Liver (tissue), 9 donors: ENCODE measurements around the gene DCTN4. TPM values are rescaled to one million over a fixed set of nuclear protein-coding genes. Genes with fewer than 3 reads are reported as not detected.

Source experiments
- DNase-seq: peaks from one replicate; pipeline ENCODE4 v3.0.0-alpha.2; 2017; ENCODE audit warnings: low spot score
- H3K27ac ChIP-seq, 2 donors: one replicate each; pipeline ENCODE4 v1.7.0; 2013; ENCODE audit warnings: inconsistent platforms in 2 of 2, low read length in 2 of 2, control low read depth in 1 of 2, low read depth in 1 of 2, mild to moderate bottlenecking in 1 of 2
- H3K27me3 ChIP-seq, 4 donors: one replicate each; pipeline versions ENCODE4 v1.6.1 to v1.7.0; 2013; ENCODE audit warnings: low read length in 3 of 4, inconsistent platforms in 1 of 4, mild to moderate bottlenecking in 1 of 4, moderate library complexity in 1 of 4; ENCODE audit not compliant: control insufficient read depth in 4 of 4, insufficient read depth in 4 of 4
- H3K36me3 ChIP-seq, 4 donors: one replicate each; pipeline versions ENCODE4 v1.6.1 to v1.7.0; 2013; ENCODE audit warnings: low read length in 3 of 4, mild to moderate bottlenecking in 3 of 4, low read depth in 1 of 4, moderate library complexity in 1 of 4; ENCODE audit not compliant: control insufficient read depth in 4 of 4, insufficient read depth in 3 of 4
- H3K4me1 ChIP-seq, 4 donors: one replicate each; pipeline versions ENCODE4 v1.6.1 to v1.7.0; 2013; ENCODE audit warnings: low read length in 3 of 4, mild to moderate bottlenecking in 3 of 4, moderate library complexity in 1 of 4; ENCODE audit not compliant: control insufficient read depth in 4 of 4, insufficient read depth in 4 of 4
- H3K4me3 ChIP-seq, 3 donors: one replicate each; pipeline versions ENCODE4 v1.6.1 to v1.7.0; 2013; ENCODE audit warnings: low read length in 3 of 3, control low read depth in 1 of 3, low read depth in 1 of 3, mild to moderate bottlenecking in 1 of 3
- H3K9ac ChIP-seq, 2 donors: one replicate each; pipeline ENCODE4 v1.7.0; 2013; ENCODE audit warnings: low read length in 2 of 2, mild to moderate bottlenecking in 2 of 2, moderate library complexity in 2 of 2, control low read depth in 1 of 2, low read depth in 1 of 2
- H3K9me3 ChIP-seq, 4 donors: one replicate each; pipeline versions ENCODE4 v1.6.1 to v1.7.0; 2013; ENCODE audit warnings: low read length in 3 of 4; ENCODE audit not compliant: control insufficient read depth in 4 of 4
- CTCF ChIP-seq: fragments of 150-350 bp; IDR thresholded peaks from 2 replicates; pipeline ENCODE4 v1.5.1; 2017; ENCODE audit warnings: improper control_type of control experiment, low read depth, low read length; ENCODE audit not compliant: missing input control
- EGR1 ChIP-seq, 2 donors: IDR thresholded peaks; 2 replicates each; pipeline ENCODE4 v1.6.1; 2016 to 2018; ENCODE audit warnings: antibody characterized with exemption in 2 of 2, low read depth in 2 of 2
- FOXA1 ChIP-seq: IDR thresholded peaks from 2 replicates; pipeline ENCODE4 v1.6.1; 2016; ENCODE audit warnings: antibody characterized with exemption
- FOXA2 ChIP-seq: IDR thresholded peaks from 2 replicates; pipeline ENCODE4 v1.6.1; 2016; ENCODE audit warnings: antibody characterized with exemption
- GABPA ChIP-seq, 2 donors: IDR thresholded peaks in 1 of 2; conservative IDR thresholded peaks in 1 of 2; 2 replicates each; pipeline ENCODE4 v1.6.1; 2016; ENCODE audit warnings: antibody characterized with exemption in 2 of 2, mild to moderate bottlenecking in 1 of 2, moderate library complexity in 1 of 2
- HNF4A ChIP-seq, 2 donors: conservative IDR thresholded peaks; 2 replicates each; pipeline ENCODE4 v1.6.1; 2016; ENCODE audit warnings: antibody characterized with exemption in 2 of 2, mild to moderate bottlenecking in 2 of 2
- HNF4G ChIP-seq: IDR thresholded peaks from 2 replicates; pipeline ENCODE4 v1.6.1; 2016; ENCODE audit warnings: antibody characterized with exemption
- JUND ChIP-seq, 2 donors: IDR thresholded peaks; 2 replicates each; pipeline ENCODE4 v1.6.1; 2016; ENCODE audit warnings: antibody characterized with exemption in 2 of 2
- NR2F2 ChIP-seq: IDR thresholded peaks from 2 replicates; pipeline ENCODE4 v1.6.1; 2016; ENCODE audit warnings: antibody characterized with exemption
- RXRA ChIP-seq, 2 donors: IDR thresholded peaks; 2 replicates each; pipeline ENCODE4 v1.6.1; 2017 to 2018; ENCODE audit warnings: antibody characterized with exemption in 2 of 2, mild to moderate bottlenecking in 1 of 2
- SP1 ChIP-seq: IDR thresholded peaks from 2 replicates; pipeline ENCODE4 v1.6.1; 2018; ENCODE audit warnings: antibody characterized with exemption, mild to moderate bottlenecking
- TAF1 ChIP-seq: conservative IDR thresholded peaks from 2 replicates; pipeline ENCODE4 v1.6.1; 2016; ENCODE audit warnings: antibody characterized with exemption, mild to moderate bottlenecking
- YY1 ChIP-seq: IDR thresholded peaks from 2 replicates; pipeline ENCODE4 v1.6.1; 2016; ENCODE audit warnings: antibody characterized with exemption, mild to moderate bottlenecking
- WGBS: extraction: QIAGEN DNeasy Blood & Tissue Kit; methylation state at CpG from one replicate; pipeline ENCODE4 v1.1.7; 2013; 5-methylcytosine and 5-hydroxymethylcytosine counted together
- polyA plus RNA-seq, 2 donors: library from polyadenylated mRNA; stranded (reverse) in 1 of 2; unstranded in 1 of 2; fragments of 200-250 nt in 1 of 2; fragments of >200 nt in 1 of 2; fragmentation: Nextera tagmentation in 1 of 2; extraction: Ambion mirVana in 1 of 2; gene quantifications; one replicate each; pipeline versions ENCODE4 v1.2.1 to v1.2.3, GENCODE V29; 2013 to 2015
- total RNA-seq, 2 donors: library from RNA; depleted of rRNA; stranded (reverse); fragments of >200 nt; gene quantifications; one replicate each; pipeline ENCODE4 v1.2.3, GENCODE V29; 2014
- TF ChIP-seq, protein P1 (sequence below): IDR thresholded peaks from 2 replicates; pipeline ENCODE4 v1.6.1; 2016; ENCODE audit warnings: antibody characterized with exemption, mild to moderate bottlenecking
- TF ChIP-seq, protein P2 (sequence below): IDR thresholded peaks from 2 replicates; pipeline ENCODE4 v1.6.1; 2016; ENCODE audit warnings: antibody characterized with exemption
- TF ChIP-seq, protein P3 (sequence below): IDR thresholded peaks from 2 replicates; pipeline ENCODE4 v1.6.1; 2016; ENCODE audit warnings: antibody characterized with exemption
- TF ChIP-seq, protein P4 (sequence below): IDR thresholded peaks from 2 replicates; pipeline ENCODE4 v1.6.1; 2016; ENCODE audit warnings: antibody characterized with exemption
- donor health status: healthy.
- donor health status: healthy.
- donor health status: healthy.
- donor health status: healthy.
- donor health status: healthy.

The DCTN4 gene
- total and polyA plus RNA-seq, 4 donors = 10.3 to 29.6 (median 20.2) TPM

- no peaks in the 10 kb centered on the region for H3K36me3 ChIP-seq
- H3K27ac ChIP-seq = peak overlapping the region; percentile 37 to 39
- H3K27me3 ChIP-seq = no peaks in the 10 kb centered on the region
- no peak for TF ChIP-seq HNF4A (conservative IDR thresholded peaks at IDR 0.05)
- TF ChIP-seq YY1 = no peak
- TF ChIP-seq, protein P1, sequence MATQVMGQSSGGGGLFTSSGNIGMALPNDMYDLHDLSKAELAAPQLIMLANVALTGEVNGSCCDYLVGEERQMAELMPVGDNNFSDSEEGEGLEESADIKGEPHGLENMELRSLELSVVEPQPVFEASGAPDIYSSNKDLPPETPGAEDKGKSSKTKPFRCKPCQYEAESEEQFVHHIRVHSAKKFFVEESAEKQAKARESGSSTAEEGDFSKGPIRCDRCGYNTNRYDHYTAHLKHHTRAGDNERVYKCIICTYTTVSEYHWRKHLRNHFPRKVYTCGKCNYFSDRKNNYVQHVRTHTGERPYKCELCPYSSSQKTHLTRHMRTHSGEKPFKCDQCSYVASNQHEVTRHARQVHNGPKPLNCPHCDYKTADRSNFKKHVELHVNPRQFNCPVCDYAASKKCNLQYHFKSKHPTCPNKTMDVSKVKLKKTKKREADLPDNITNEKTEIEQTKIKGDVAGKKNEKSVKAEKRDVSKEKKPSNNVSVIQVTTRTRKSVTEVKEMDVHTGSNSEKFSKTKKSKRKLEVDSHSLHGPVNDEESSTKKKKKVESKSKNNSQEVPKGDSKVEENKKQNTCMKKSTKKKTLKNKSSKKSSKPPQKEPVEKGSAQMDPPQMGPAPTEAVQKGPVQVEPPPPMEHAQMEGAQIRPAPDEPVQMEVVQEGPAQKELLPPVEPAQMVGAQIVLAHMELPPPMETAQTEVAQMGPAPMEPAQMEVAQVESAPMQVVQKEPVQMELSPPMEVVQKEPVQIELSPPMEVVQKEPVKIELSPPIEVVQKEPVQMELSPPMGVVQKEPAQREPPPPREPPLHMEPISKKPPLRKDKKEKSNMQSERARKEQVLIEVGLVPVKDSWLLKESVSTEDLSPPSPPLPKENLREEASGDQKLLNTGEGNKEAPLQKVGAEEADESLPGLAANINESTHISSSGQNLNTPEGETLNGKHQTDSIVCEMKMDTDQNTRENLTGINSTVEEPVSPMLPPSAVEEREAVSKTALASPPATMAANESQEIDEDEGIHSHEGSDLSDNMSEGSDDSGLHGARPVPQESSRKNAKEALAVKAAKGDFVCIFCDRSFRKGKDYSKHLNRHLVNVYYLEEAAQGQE = no peak
- TF ChIP-seq, protein P2, sequence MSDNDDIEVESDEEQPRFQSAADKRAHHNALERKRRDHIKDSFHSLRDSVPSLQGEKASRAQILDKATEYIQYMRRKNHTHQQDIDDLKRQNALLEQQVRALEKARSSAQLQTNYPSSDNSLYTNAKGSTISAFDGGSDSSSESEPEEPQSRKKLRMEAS = no peak
- TF ChIP-seq, protein P3, sequence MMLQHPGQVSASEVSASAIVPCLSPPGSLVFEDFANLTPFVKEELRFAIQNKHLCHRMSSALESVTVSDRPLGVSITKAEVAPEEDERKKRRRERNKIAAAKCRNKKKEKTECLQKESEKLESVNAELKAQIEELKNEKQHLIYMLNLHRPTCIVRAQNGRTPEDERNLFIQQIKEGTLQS = no peak
- no peak for TF ChIP-seq EGR1 (IDR thresholded peaks at IDR 0.05; ENCODE audit: low read depth in 2 of 2)
- no peak for TF ChIP-seq SP1
- no peak for TF ChIP-seq JUND (IDR thresholded peaks at IDR 0.05)
- no peak for TF ChIP-seq TAF1
- TF ChIP-seq FOXA2 = no peak
- no peak for TF ChIP-seq HNF4G
- TF ChIP-seq NR2F2 = no peak
- no peak for TF ChIP-seq RXRA (IDR thresholded peaks at IDR 0.05)
- TF ChIP-seq CTCF = no peak
- WGBS = 83% methylated on average over 5 of the region's 5 CpGs
- H3K4me1 ChIP-seq = peaks cover 0 to 16% (median 9%) of the 10 kb centered on the region in 4 donors
- H3K9ac ChIP-seq = no peak overlapping the region
- H3K9me3 ChIP-seq = no peaks in the 10 kb centered on the region
- H3K4me3 ChIP-seq = no peak overlapping the region
- DNase-seq = no peak
Measured at GRCh38 chr5:150780816-150781221, 22.0 kb upstream of the DCTN4 start.

- 66% methylated on average over 6 of the region's 6 CpGs for WGBS
- Histone ChIP-seq H3K27ac (peak overlapping the region; percentile 39 to 53), H3K36me3 (no peaks in the 10 kb centered on the region), H3K9ac (no peak overlapping the region), H3K27me3 (no peaks in the 10 kb centered on the region), H3K9me3 (no peaks in the 10 kb centered on the region), H3K4me3 (no peak overlapping the region), H3K4me1 (peaks cover 0 to 16% (median 9%) of the 10 kb centered on the region in 4 donors)
- TF ChIP-seq, protein P4, sequence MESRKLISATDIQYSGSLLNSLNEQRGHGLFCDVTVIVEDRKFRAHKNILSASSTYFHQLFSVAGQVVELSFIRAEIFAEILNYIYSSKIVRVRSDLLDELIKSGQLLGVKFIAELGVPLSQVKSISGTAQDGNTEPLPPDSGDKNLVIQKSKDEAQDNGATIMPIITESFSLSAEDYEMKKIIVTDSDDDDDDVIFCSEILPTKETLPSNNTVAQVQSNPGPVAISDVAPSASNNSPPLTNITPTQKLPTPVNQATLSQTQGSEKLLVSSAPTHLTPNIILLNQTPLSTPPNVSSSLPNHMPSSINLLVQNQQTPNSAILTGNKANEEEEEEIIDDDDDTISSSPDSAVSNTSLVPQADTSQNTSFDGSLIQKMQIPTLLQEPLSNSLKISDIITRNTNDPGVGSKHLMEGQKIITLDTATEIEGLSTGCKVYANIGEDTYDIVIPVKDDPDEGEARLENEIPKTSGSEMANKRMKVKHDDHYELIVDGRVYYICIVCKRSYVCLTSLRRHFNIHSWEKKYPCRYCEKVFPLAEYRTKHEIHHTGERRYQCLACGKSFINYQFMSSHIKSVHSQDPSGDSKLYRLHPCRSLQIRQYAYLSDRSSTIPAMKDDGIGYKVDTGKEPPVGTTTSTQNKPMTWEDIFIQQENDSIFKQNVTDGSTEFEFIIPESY = no peak
- TF ChIP-seq FOXA1 (no peak), NR2F2 (peak; percentile 96), SP1 (peak; percentile 57), YY1 (no peak), JUND (IDR thresholded peaks at IDR 0.05) (no peak), RXRA (IDR thresholded peaks at IDR 0.05) (peak in 1 of 2 donors; percentile 34), GABPA (IDR thresholded peaks at IDR 0.05 in 1 of 2, conservative IDR thresholded peaks at IDR 0.05 in 1 of 2) (no peak)
- TF ChIP-seq, protein P2 = no peak
- no peak for DNase-seq
Measured at GRCh38 chr5:150780187-150780692, 21.4 kb upstream of the DCTN4 start.
